Esophagus muscularis mucosa (tissue), 4 donors: ENCODE data around the gene TENM4. TPM values are rescaled to one million over a fixed set of nuclear protein-coding genes. Genes with fewer than 3 reads are reported as not detected.

ENCODE experiments used
- DNase-seq: peaks from one replicate; pipeline ENCODE4 v3.0.0-alpha.2; 2017; ENCODE audit errors: extremely low spot score
- H3K27ac ChIP-seq, 4 donors: fragments of 200-600 bp; sonication (generic); replicated peaks in 1 of 4; 1 replicate in 3 of 4; 2 replicates in 1 of 4; pipeline ENCODE4 v1.5.1; 2016 to 2019; ENCODE audit warnings: mild to moderate bottlenecking in 1 of 4
- H3K27me3 ChIP-seq, 4 donors: fragments of 200-600 bp; sonication (generic); one replicate each; pipeline versions ENCODE4 v1.5.1 to v1.6.0; 2016 to 2019
- H3K36me3 ChIP-seq, 4 donors: fragments of 200-600 bp; sonication (generic); one replicate each; pipeline ENCODE4 v1.5.1; 2016 to 2019
- H3K4me1 ChIP-seq, 4 donors: fragments of 200-600 bp; sonication (generic); one replicate each; pipeline ENCODE4 v1.5.1; 2016 to 2019
- H3K4me3 ChIP-seq, 4 donors: fragments of 200-600 bp; sonication (generic); 1 replicate in 2 of 4; 2 replicates in 2 of 4; pipeline ENCODE4 v1.5.1; 2016 to 2019; ENCODE audit warnings: mild to moderate bottlenecking in 4 of 4, moderate library complexity in 1 of 4
- H3K9me3 ChIP-seq, 4 donors: fragments of 200-600 bp; sonication (generic); 1 replicate in 3 of 4; 2 replicates in 1 of 4; pipeline ENCODE4 v1.5.1; 2016 to 2019
- CTCF ChIP-seq, 3 experiments: fragments of 200-600 bp in 2 of 3; fragments of 450-650 bp in 1 of 3; sonication (generic) in 2 of 3; IDR thresholded peaks; one replicate each; pipeline ENCODE4 v1.5.1; 2017 to 2019; ENCODE audit warnings: antibody characterized with exemption in 3 of 3, mild to moderate bottlenecking in 2 of 3, moderate library complexity in 1 of 3
- EP300 ChIP-seq: sonication (generic); formaldehyde crosslinking; IDR thresholded peaks from one replicate; pipeline ENCODE4 v1.6.1; 2017; ENCODE audit warnings: antibody characterized with exemption
- POLR2A ChIP-seq: fragments of 450-650 bp; IDR thresholded peaks from one replicate; pipeline ENCODE4 v1.6.1; 2017; ENCODE audit warnings: antibody characterized with exemption, moderate library complexity, mild to moderate bottlenecking, low read depth
- POLR2AphosphoS5 ChIP-seq, 2 donors: sonication (generic); formaldehyde crosslinking; IDR thresholded peaks; one replicate each; pipeline ENCODE4 v1.6.1; 2017; ENCODE audit warnings: antibody characterized with exemption in 2 of 2
- WGBS: methylation state at CpG from one replicate; pipeline ENCODE4 v1.1.5; 2018; 5-methylcytosine and 5-hydroxymethylcytosine counted together
- intact Hi-C: fragments of 100-400 bp; cut with DNase I; formaldehyde crosslinking; loops from one replicate; pipeline ENCODE4 v1.15.1; 2023
- total RNA-seq, 4 donors: library from RNA; depleted of rRNA; stranded (reverse); fragments of >200 nt; gene quantifications; one replicate each; pipeline versions ENCODE4 v1.1.0 to v1.2.1, GENCODE V29; 2016

Gene TENM4
- total RNA-seq, 4 donors from 2014 or later: 4.1 to 9.6 (median 8.0) TPM

- TF ChIP-seq POLR2AphosphoS5 (IDR thresholded peaks at IDR 0.05): no peak
- no peak for TF ChIP-seq POLR2A
- TF ChIP-seq EP300: no peak
- TF ChIP-seq CTCF (IDR thresholded peaks at IDR 0.05): no peak
- Histone ChIP-seq H3K27ac (no peak overlapping the region), H3K9me3 (no peaks in the 10 kb centered on the region), H3K27me3 (no peaks in the 10 kb centered on the region), H3K36me3 (no peaks in the 10 kb centered on the region), H3K4me3 (no peak overlapping the region), H3K4me1 (peaks cover 0 to 45% (median 36%) of the 10 kb centered on the region in 4 donors)
- WGBS: 90% methylated on average over 7 of the region's 7 CpGs
- intact Hi-C loops: no loop called here
- DNase-seq: no peak
Measured at GRCh38 chr11:79082907-79083306, 357.9 kb downstream of the TENM4 start.

GRCh38 chr11:79082280-79082679 is 358.6 kb downstream of the TENM4 start:
- 96% methylated on average over 4 of the region's 4 CpGs for WGBS
- H3K4me1 ChIP-seq: peaks cover 0 to 45% (median 35%) of the 10 kb centered on the region in 4 donors
- no peaks in the 10 kb centered on the region for H3K9me3 ChIP-seq
- no peak overlapping the region for H3K27ac ChIP-seq
- DNase-seq: no peak
- intact Hi-C loops: no loop called here
- no peak overlapping the region for H3K4me3 ChIP-seq
- H3K27me3 ChIP-seq: no peaks in the 10 kb centered on the region
- H3K36me3 ChIP-seq: no peaks in the 10 kb centered on the region
- TF ChIP-seq POLR2A: no peak
- TF ChIP-seq POLR2AphosphoS5 (IDR thresholded peaks at IDR 0.05): no peak
- no peak for TF ChIP-seq CTCF (IDR thresholded peaks at IDR 0.05)
- TF ChIP-seq EP300: no peak

GRCh38 chr11:79081471-79082031 is 359.3 kb downstream of the TENM4 start:
- TF ChIP-seq CTCF (IDR thresholded peaks at IDR 0.05) (no peak), EP300 (no peak), POLR2A (no peak)
- no peaks in the 10 kb centered on the region for H3K36me3 ChIP-seq
- no peak overlapping the region for H3K4me3 ChIP-seq
- WGBS: 81% methylated on average over 7 of the region's 7 CpGs
- no peak overlapping the region for H3K27ac ChIP-seq
- H3K4me1 ChIP-seq: peaks cover 0 to 42% (median 28%) of the 10 kb centered on the region in 4 donors
- no peak for DNase-seq
- H3K9me3 ChIP-seq: no peaks in the 10 kb centered on the region
- H3K27me3 ChIP-seq: no peaks in the 10 kb centered on the region
- intact Hi-C loops: no loop called here

DNA sequence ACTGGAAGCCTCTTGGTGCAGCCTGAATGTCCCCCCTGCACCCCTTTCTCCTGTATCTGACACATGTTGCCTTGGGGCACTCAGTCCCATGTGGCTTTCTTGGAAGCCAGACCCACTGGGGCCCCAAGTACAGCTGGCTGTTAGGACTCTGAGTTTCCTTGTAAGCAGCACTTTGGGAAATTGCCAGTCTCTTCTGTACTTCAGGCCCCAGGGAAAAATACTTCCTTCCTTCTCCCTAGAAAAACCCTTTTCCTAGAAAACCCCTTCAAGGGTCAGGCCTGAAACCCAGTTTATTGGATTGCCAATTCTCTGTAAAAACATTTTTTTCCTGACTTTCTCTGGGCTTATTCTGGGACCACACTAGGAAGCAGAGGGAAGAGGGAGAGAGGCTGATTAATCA is 360.3 kb downstream of the TENM4 start:
- no peak overlapping the region for H3K27ac ChIP-seq
- intact Hi-C loops: no loop called here

More for the DNA sequence above, 360.3 kb downstream of the TENM4 start:
- Histone ChIP-seq H3K4me3 (no peak overlapping the region), H3K4me1 (peaks cover 0 to 38% (median 25%) of the 10 kb centered on the region in 4 donors), H3K36me3 (no peaks in the 10 kb centered on the region), H3K27me3 (no peaks in the 10 kb centered on the region), H3K9me3 (no peaks in the 10 kb centered on the region)
- TF ChIP-seq EP300 (no peak), POLR2A (no peak), POLR2AphosphoS5 (IDR thresholded peaks at IDR 0.05) (no peak), CTCF (IDR thresholded peaks at IDR 0.05) (no peak)
- no peak for DNase-seq
